Fibroblast of lung (primary cell): ENCODE results near the gene VIP. TPM values are rescaled to one million over a fixed set of nuclear protein-coding genes. Genes with fewer than 3 reads are reported as not detected.

Experiments
- DNase-seq, 2 donors: peaks; one replicate each; pipeline versions ENCODE4 v3.0.0 to v3.0.0-alpha.2; 2010; ENCODE audit warnings: low read depth in 2 of 2
- H2AFZ ChIP-seq: 2 replicates; pipeline ENCODE4 v1.5.1; 2012; ENCODE audit warnings: low read length, control low read depth, inconsistent platforms
- H3K27ac ChIP-seq: 2 replicates; pipeline ENCODE4 v1.5.1; 2011; ENCODE audit warnings: low read length, control low read depth; ENCODE audit not compliant: insufficient read depth
- H3K27me3 ChIP-seq: 2 replicates; pipeline ENCODE4 v1.5.1; 2011; ENCODE audit warnings: mild to moderate bottlenecking, low read length; ENCODE audit not compliant: control insufficient read depth, insufficient read depth
- H3K36me3 ChIP-seq: 2 replicates; pipeline ENCODE4 v1.5.1; 2011; ENCODE audit warnings: low read length; ENCODE audit not compliant: control insufficient read depth, insufficient read depth
- H3K4me1 ChIP-seq: 2 replicates; pipeline ENCODE4 v1.5.1; 2011; ENCODE audit warnings: low read length; ENCODE audit not compliant: control insufficient read depth, insufficient read depth; ENCODE audit errors: extremely low read depth
- H3K4me2 ChIP-seq: 2 replicates; pipeline ENCODE4 v1.5.1; 2011; ENCODE audit warnings: low read length, control low read depth; ENCODE audit not compliant: insufficient read depth; ENCODE audit errors: extremely low read depth
- H3K4me3 ChIP-seq, 4 experiments: fragments of 200-600 bp in 1 of 4; sonication (generic) in 1 of 4; replicated peaks in 1 of 4; 2 replicates each; pipeline ENCODE4 v1.5.1; 2011 to 2016; ENCODE audit warnings: low read length in 4 of 4, low read depth in 3 of 4, mild to moderate bottlenecking in 3 of 4, control low read depth in 2 of 4, inconsistent platforms in 1 of 4, mixed read lengths in 1 of 4; ENCODE audit not compliant: insufficient read depth in 1 of 4; ENCODE audit errors: control extremely low read depth in 1 of 4
- H3K79me2 ChIP-seq: 2 replicates; pipeline ENCODE4 v1.5.1; 2012; ENCODE audit warnings: mild to moderate bottlenecking, low read length, inconsistent platforms; ENCODE audit not compliant: control insufficient read depth, insufficient read depth
- H3K9ac ChIP-seq: 2 replicates; pipeline ENCODE4 v1.5.1; 2011; ENCODE audit warnings: mild to moderate bottlenecking, low read length, control low read depth; ENCODE audit not compliant: insufficient read depth
- H3K9me3 ChIP-seq: 2 replicates; pipeline ENCODE4 v1.5.1; 2012; ENCODE audit warnings: low read depth, low read length; ENCODE audit not compliant: control insufficient read depth, insufficient read depth
- H4K20me1 ChIP-seq: 2 replicates; pipeline ENCODE4 v1.5.1; 2011; ENCODE audit warnings: low read length; ENCODE audit not compliant: control insufficient read depth, insufficient read depth; ENCODE audit errors: extremely low read depth
- EZH2 ChIP-seq: IDR thresholded peaks from 2 replicates; pipeline ENCODE4 v1.5.1; 2012; ENCODE audit warnings: low read length, control low read depth, mild to moderate bottlenecking; ENCODE audit errors: missing control alignments
- polyA plus RNA-seq, 2 donors: library from polyadenylated mRNA; depleted of rRNA in 1 of 2; stranded (reverse) in 1 of 2; unstranded in 1 of 2; fragments of >200 nt; gene quantifications; 2 replicates each; pipeline ENCODE4 v1.2.1, GENCODE V29; 2011 to 2012; ENCODE audit warnings: missing spikeins in 1 of 2
- total RNA-seq: library from RNA; depleted of rRNA; stranded (reverse); fragments of >200 nt; gene quantifications from 2 replicates; pipeline ENCODE4 v1.2.1, GENCODE V29; 2014
- TF ChIP-seq, protein P1 (sequence below), 2 donors: IDR thresholded peaks in 1 of 2; conservative IDR thresholded peaks in 1 of 2; 1 replicate in 1 of 2; 2 replicates in 1 of 2; pipeline ENCODE4 v1.5.1; 2011 to 2012; ENCODE audit warnings: low read length in 2 of 2, control low read depth in 1 of 2, inconsistent platforms in 1 of 2, low read depth in 1 of 2, mild to moderate bottlenecking in 1 of 2

Gene VIP
- total and polyA plus RNA-seq, 2 donors (not counting 1 experiment from before 2014, with no cell fraction given): not detected

- Histone ChIP-seq H3K27me3 (no peaks in the 10 kb centered on the region), H3K4me3 (no peak overlapping the region), H3K4me2 (no peak overlapping the region), H3K27ac (no peak overlapping the region), H3K36me3 (no peaks in the 10 kb centered on the region), H3K9ac (no peak overlapping the region), H3K79me2 (no peaks in the 10 kb centered on the region), H4K20me1 (no peaks in the 10 kb centered on the region), H3K9me3 (no peaks in the 10 kb centered on the region), H3K4me1 (no peaks in the 10 kb centered on the region), H2AFZ (no peak overlapping the region)
- no peak for DNase-seq
- TF ChIP-seq, protein P1, sequence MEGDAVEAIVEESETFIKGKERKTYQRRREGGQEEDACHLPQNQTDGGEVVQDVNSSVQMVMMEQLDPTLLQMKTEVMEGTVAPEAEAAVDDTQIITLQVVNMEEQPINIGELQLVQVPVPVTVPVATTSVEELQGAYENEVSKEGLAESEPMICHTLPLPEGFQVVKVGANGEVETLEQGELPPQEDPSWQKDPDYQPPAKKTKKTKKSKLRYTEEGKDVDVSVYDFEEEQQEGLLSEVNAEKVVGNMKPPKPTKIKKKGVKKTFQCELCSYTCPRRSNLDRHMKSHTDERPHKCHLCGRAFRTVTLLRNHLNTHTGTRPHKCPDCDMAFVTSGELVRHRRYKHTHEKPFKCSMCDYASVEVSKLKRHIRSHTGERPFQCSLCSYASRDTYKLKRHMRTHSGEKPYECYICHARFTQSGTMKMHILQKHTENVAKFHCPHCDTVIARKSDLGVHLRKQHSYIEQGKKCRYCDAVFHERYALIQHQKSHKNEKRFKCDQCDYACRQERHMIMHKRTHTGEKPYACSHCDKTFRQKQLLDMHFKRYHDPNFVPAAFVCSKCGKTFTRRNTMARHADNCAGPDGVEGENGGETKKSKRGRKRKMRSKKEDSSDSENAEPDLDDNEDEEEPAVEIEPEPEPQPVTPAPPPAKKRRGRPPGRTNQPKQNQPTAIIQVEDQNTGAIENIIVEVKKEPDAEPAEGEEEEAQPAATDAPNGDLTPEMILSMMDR (conservative IDR thresholded peaks at IDR 0.05 in 1 of 2, IDR thresholded peaks at IDR 0.05 in 1 of 2; ENCODE audit: low read depth in 1 of 2, low read length in 2 of 2): no peak
- no peak for TF ChIP-seq EZH2
Measured at GRCh38 chr6:152804150-152804549, 53.6 kb downstream of the VIP start.

Other genes starting within 250 kb of the VIP start
- 125 and 219 TPM in 2 replicates for gene SYNE1, start 113.4 kb upstream of the VIP start, total RNA-seq
- 19.3 and 21.7 TPM in 2 replicates for gene SYNE1, start 113.4 kb upstream of the VIP start, polyA plus RNA-seq
- under 0.01 TPM in 1 of 2 replicates, not detected in the other for gene MYCT1, start 52.9 kb upstream of the VIP start, total RNA-seq
- 0.08 TPM in 1 of 2 replicates, not detected in the other for gene MYCT1, start 52.9 kb upstream of the VIP start, polyA plus RNA-seq
- gene FBXO5, start 232.2 kb downstream of the VIP start, total RNA-seq: 6.9 and 8.4 TPM in 2 replicates
- 11.7 and 26.1 TPM in 2 replicates for gene FBXO5, start 232.2 kb downstream of the VIP start, polyA plus RNA-seq